WTC11 (cell line): Measurements from ENCODE around the gene RSBN1L. TPM values are rescaled to one million over a fixed set of nuclear protein-coding genes. Genes with fewer than 3 reads are reported as not detected.

Experiments used
- ATAC-seq: fragments of 200-7000 bp; cut with Tn5 transposase; 2 replicates; pipeline ENCODE4 v1.10.0; 2021; ENCODE audit warnings: mild to moderate bottlenecking, moderate library complexity
- CTCF ChIA-PET: fragments of 300-600 bp; sonication (Branson Sonifier 250); formaldehyde crosslinking; loops from one replicate; lab custom pipeline; 2021; ENCODE audit warnings: antibody characterized with exemption; lab: Charles Lee
- POLR2A ChIA-PET: fragments of 350-600 bp; sonication (Branson Sonifier 250); formaldehyde crosslinking; loops from one replicate; lab custom pipeline; 2021; ENCODE audit warnings: antibody characterized with exemption; lab: Charles Lee
- DNase-seq: peaks from one replicate; pipeline ENCODE4 v3.0.0; 2021; ENCODE audit warnings: low spot score
- H3K27ac Mint-ChIP-seq: 2 replicates; pipeline ENCODE4 v1.8.0; 2021; ENCODE audit warnings: mixed read lengths
- H3K27me3 Mint-ChIP-seq: 2 replicates; pipeline ENCODE4 v1.8.0; 2021; ENCODE audit warnings: low read depth, mild to moderate bottlenecking, moderate library complexity, mixed read lengths
- H3K36me3 Mint-ChIP-seq: 2 replicates; pipeline ENCODE4 v1.8.0; 2021; ENCODE audit warnings: mixed read lengths
- H3K4me1 Mint-ChIP-seq: 2 replicates; pipeline ENCODE4 v1.8.0; 2022; ENCODE audit warnings: mixed read lengths
- H3K4me3 Mint-ChIP-seq: 2 replicates; pipeline ENCODE4 v1.8.0; 2021; ENCODE audit warnings: mild to moderate bottlenecking, moderate library complexity, mixed read lengths
- H3K9me3 Mint-ChIP-seq: 2 replicates; pipeline ENCODE4 v1.8.0; 2021; ENCODE audit warnings: mixed read lengths
- ATF1 ChIP-seq: sonication (generic); formaldehyde crosslinking; IDR thresholded peaks from 2 replicates; pipeline ENCODE4 v1.8.1; 2023; ENCODE audit warnings: mild to moderate bottlenecking, moderate library complexity, missing genetic modification reagents
- CREB1 ChIP-seq: sonication (generic); formaldehyde crosslinking; IDR thresholded peaks from 2 replicates; pipeline ENCODE4 v1.8.0; 2023; ENCODE audit warnings: mild to moderate bottlenecking, missing genetic modification reagents
- E2F4 ChIP-seq: sonication (generic); formaldehyde crosslinking; IDR thresholded peaks from 2 replicates; pipeline ENCODE4 v1.8.1; 2022; ENCODE audit warnings: low read depth, mild to moderate bottlenecking, moderate library complexity, missing genetic modification reagents, borderline replicate concordance
- ELF4 ChIP-seq: sonication (generic); formaldehyde crosslinking; IDR thresholded peaks from 2 replicates; pipeline ENCODE4 v1.8.1; 2022; ENCODE audit warnings: low read depth, mild to moderate bottlenecking, moderate library complexity, missing genetic modification reagents
- ESRRA ChIP-seq: sonication (generic); formaldehyde crosslinking; IDR thresholded peaks from 2 replicates; pipeline ENCODE4 v1.8.1; 2022; ENCODE audit warnings: mild to moderate bottlenecking, missing genetic modification reagents, borderline replicate concordance
- GTF2I ChIP-seq: fragments of 250-450 bp; sonication (Bioruptor Pico); conservative IDR thresholded peaks from 2 replicates; pipeline ENCODE4 v1.4.0; 2021; ENCODE audit warnings: mild to moderate bottlenecking
- MYBL2 ChIP-seq: sonication (generic); formaldehyde crosslinking; IDR thresholded peaks from 2 replicates; pipeline ENCODE4 v1.8.1; 2023; ENCODE audit warnings: mild to moderate bottlenecking, moderate library complexity, missing genetic modification reagents
- NFYB ChIP-seq: sonication (generic); formaldehyde crosslinking; conservative IDR thresholded peaks from 2 replicates; pipeline ENCODE4 v1.8.0; 2022; ENCODE audit warnings: low read depth, missing genetic modification reagents
- NR1H2 ChIP-seq: sonication (generic); formaldehyde crosslinking; IDR thresholded peaks from 2 replicates; pipeline ENCODE4 v1.9.0; 2021; ENCODE audit warnings: mild to moderate bottlenecking, moderate library complexity, missing genetic modification reagents
- NR2C2 ChIP-seq: sonication (generic); formaldehyde crosslinking; IDR thresholded peaks from 2 replicates; pipeline ENCODE4 v1.8.0; 2022; ENCODE audit warnings: mild to moderate bottlenecking, missing genetic modification reagents
- PREB ChIP-seq: sonication (generic); formaldehyde crosslinking; IDR thresholded peaks from 2 replicates; pipeline ENCODE4 v1.8.1; 2022; ENCODE audit warnings: mild to moderate bottlenecking, missing genetic modification reagents, moderate library complexity, borderline replicate concordance
- SMAD4 ChIP-seq: sonication (generic); formaldehyde crosslinking; IDR thresholded peaks from 2 replicates; pipeline ENCODE4 v1.8.0; 2022; ENCODE audit warnings: mild to moderate bottlenecking, missing genetic modification reagents
- USF2 ChIP-seq: sonication (generic); formaldehyde crosslinking; IDR thresholded peaks from 2 replicates; pipeline ENCODE4 v1.8.1; 2023; ENCODE audit warnings: mild to moderate bottlenecking, missing genetic modification reagents, moderate library complexity
- ZBTB21 ChIP-seq: sonication (generic); formaldehyde crosslinking; IDR thresholded peaks from 2 replicates; pipeline ENCODE4 v1.8.1; 2023; ENCODE audit warnings: mild to moderate bottlenecking, missing genetic modification reagents, borderline replicate concordance
- ZNF121 ChIP-seq: sonication (generic); formaldehyde crosslinking; IDR thresholded peaks from 2 replicates; pipeline ENCODE4 v1.8.0; 2023; ENCODE audit warnings: missing genetic modification reagents
- ZNF396 ChIP-seq: fragments of 250-450 bp; sonication (Bioruptor Pico); IDR thresholded peaks from 2 replicates; pipeline ENCODE4 v1.8.0; 2021; ENCODE audit warnings: mild to moderate bottlenecking, moderate library complexity, borderline replicate concordance
- ZNF423 ChIP-seq: fragments of 250-450 bp; sonication (Bioruptor Pico); IDR thresholded peaks from 2 replicates; pipeline ENCODE4 v2.1.2; 2022; ENCODE audit warnings: mild to moderate bottlenecking, moderate library complexity
- total RNA-seq: library from RNA; stranded (reverse); gene quantifications from 3 replicates; pipeline ENCODE4 v1.2.3, GENCODE V29; 2021
- TF ChIP-seq, protein P1 (sequence below): sonication (generic); formaldehyde crosslinking; IDR thresholded peaks from 2 replicates; pipeline ENCODE4 v1.8.1; 2023; ENCODE audit warnings: mild to moderate bottlenecking, missing genetic modification reagents
- TF ChIP-seq, protein P2 (sequence below): fragments of 200-600 bp; IDR thresholded peaks from 2 replicates; pipeline ENCODE4 v1.8.0; 2022; ENCODE audit warnings: antibody characterized with exemption
- TF ChIP-seq, protein P3 (sequence below): sonication (generic); formaldehyde crosslinking; IDR thresholded peaks from 2 replicates; pipeline ENCODE4 v1.8.0; 2022; ENCODE audit warnings: mild to moderate bottlenecking, missing genetic modification reagents

Gene RSBN1L
- total RNA-seq, 1 experiment from 2014 or later = 16.8 TPM

- ChIA-PET POLR2A (no interaction called here), CTCF (no interaction called here)
- peak overlapping the region; percentile 3; the same call in 1 of the 2 replicates for H3K27ac Mint-ChIP-seq
- H3K4me3 Mint-ChIP-seq = no peak overlapping the region
- 0 out of 2 replicates have a peak, but pooled peaks cover 3% of the 10 kb centered on the region for H3K9me3 Mint-ChIP-seq
- H3K27me3 Mint-ChIP-seq = no peaks in the 10 kb centered on the region
- TF ChIP-seq NFYB (CRISPR knock-in tag) (no peak), MYBL2 (CRISPR knock-in tag) (no peak), GTF2I (CRISPR knock-in tag) (no peak), ZNF423 (CRISPR knock-in tag) (no peak), CREB1 (no peak), NR2C2 (CRISPR knock-in tag) (no peak), ZNF121 (CRISPR knock-in tag) (no peak), PREB (no peak), ZBTB21 (no peak), ATF1 (CRISPR knock-in tag) (no peak), NR1H2 (CRISPR knock-in tag) (no peak), ZNF396 (no peak), ESRRA (CRISPR knock-in tag) (no peak), E2F4 (CRISPR knock-in tag) (no peak), USF2 (CRISPR knock-in tag) (no peak), SMAD4 (CRISPR knock-in tag) (no peak), ELF4 (no peak)
- TF ChIP-seq, protein P1, sequence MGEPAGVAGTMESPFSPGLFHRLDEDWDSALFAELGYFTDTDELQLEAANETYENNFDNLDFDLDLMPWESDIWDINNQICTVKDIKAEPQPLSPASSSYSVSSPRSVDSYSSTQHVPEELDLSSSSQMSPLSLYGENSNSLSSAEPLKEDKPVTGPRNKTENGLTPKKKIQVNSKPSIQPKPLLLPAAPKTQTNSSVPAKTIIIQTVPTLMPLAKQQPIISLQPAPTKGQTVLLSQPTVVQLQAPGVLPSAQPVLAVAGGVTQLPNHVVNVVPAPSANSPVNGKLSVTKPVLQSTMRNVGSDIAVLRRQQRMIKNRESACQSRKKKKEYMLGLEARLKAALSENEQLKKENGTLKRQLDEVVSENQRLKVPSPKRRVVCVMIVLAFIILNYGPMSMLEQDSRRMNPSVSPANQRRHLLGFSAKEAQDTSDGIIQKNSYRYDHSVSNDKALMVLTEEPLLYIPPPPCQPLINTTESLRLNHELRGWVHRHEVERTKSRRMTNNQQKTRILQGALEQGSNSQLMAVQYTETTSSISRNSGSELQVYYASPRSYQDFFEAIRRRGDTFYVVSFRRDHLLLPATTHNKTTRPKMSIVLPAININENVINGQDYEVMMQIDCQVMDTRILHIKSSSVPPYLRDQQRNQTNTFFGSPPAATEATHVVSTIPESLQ = no peak
- TF ChIP-seq, protein P2, sequence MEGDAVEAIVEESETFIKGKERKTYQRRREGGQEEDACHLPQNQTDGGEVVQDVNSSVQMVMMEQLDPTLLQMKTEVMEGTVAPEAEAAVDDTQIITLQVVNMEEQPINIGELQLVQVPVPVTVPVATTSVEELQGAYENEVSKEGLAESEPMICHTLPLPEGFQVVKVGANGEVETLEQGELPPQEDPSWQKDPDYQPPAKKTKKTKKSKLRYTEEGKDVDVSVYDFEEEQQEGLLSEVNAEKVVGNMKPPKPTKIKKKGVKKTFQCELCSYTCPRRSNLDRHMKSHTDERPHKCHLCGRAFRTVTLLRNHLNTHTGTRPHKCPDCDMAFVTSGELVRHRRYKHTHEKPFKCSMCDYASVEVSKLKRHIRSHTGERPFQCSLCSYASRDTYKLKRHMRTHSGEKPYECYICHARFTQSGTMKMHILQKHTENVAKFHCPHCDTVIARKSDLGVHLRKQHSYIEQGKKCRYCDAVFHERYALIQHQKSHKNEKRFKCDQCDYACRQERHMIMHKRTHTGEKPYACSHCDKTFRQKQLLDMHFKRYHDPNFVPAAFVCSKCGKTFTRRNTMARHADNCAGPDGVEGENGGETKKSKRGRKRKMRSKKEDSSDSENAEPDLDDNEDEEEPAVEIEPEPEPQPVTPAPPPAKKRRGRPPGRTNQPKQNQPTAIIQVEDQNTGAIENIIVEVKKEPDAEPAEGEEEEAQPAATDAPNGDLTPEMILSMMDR = no peak
- TF ChIP-seq, protein P3, sequence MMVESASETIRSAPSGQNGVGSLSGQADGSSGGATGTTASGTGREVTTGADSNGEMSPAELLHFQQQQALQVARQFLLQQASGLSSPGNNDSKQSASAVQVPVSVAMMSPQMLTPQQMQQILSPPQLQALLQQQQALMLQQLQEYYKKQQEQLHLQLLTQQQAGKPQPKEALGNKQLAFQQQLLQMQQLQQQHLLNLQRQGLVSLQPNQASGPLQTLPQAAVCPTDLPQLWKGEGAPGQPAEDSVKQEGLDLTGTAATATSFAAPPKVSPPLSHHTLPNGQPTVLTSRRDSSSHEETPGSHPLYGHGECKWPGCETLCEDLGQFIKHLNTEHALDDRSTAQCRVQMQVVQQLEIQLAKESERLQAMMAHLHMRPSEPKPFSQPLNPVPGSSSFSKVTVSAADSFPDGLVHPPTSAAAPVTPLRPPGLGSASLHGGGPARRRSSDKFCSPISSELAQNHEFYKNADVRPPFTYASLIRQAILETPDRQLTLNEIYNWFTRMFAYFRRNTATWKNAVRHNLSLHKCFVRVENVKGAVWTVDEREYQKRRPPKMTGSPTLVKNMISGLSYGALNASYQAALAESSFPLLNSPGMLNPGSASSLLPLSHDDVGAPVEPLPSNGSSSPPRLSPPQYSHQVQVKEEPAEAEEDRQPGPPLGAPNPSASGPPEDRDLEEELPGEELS (CRISPR knock-in tag) = no peak
- H3K4me1 Mint-ChIP-seq = peaks cover 45% of the 10 kb centered on the region
- ATAC-seq (no peak), DNase-seq (no peak)
- peaks cover 25% of the 10 kb centered on the region for H3K36me3 Mint-ChIP-seq
These were observed 6.0 kb upstream of the RSBN1L start for GRCh38 chr7:77690289-77690688.
